Erythroblast (primary cell): Measurements from ENCODE around the gene PCDH8.

Source experiments
- GATA1 ChIP-seq: IDR thresholded peaks from 2 replicates; pipeline ENCODE4 v1.6.1; 2011; ENCODE audit warnings: low read depth, mild to moderate bottlenecking, control low read depth, low read length, moderate library complexity
- POLR2A ChIP-seq: IDR thresholded peaks from 2 replicates; pipeline ENCODE4 v1.6.1; 2011; ENCODE audit warnings: mild to moderate bottlenecking, low read length

DNA sequence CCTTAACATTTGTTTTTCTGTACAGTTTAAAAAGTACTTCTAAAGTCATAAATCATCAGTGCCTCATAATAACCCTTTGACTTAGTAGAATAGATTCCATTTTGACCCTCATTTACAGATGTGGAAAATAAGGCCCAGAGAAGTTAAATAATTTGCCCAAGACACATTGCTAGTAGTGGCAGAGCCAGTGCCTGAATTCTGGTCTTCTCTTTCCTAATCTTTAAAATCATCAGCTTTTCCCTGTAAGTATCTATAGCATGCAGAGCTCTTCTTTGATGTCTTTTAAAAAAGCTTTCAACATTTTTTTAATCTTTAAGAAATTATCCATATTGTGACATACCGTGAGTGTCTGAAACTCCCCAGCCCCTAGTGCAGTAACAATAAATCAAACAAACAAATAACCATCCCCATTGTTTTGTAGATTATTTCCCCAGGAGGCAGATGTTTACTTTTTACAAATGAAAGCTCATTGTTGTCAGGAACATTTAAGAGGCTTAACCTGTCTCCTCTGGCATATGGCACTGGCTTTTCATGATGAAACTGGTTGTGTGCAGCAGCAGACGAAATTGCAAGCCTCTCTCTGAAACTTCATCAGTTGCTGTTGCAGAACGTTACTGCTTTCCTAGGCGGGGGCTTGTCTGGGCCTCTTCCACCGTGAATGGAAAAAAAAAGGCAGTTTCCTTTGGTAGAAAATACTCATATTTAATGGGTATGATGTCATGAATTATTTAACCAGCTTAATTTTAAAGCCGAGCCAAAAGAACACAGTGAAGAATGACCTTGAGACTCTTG, 31.7 kb upstream of the PCDH8 start:
- TF ChIP-seq POLR2A (no peak), GATA1 (no peak)
